C4-2B (cell line): ENCODE data around the gene MYD88.

Experiments used
- H3K27ac ChIP-seq: fragments of 450-650 bp; 2 replicates; pipeline ENCODE4 v1.5.1; 2017
- CTCF ChIP-seq: fragments of 450-650 bp; conservative IDR thresholded peaks from 2 replicates; pipeline ENCODE4 v1.5.1; 2017; ENCODE audit warnings: mild to moderate bottlenecking
- ZFX ChIP-seq: fragments of 450-650 bp; IDR thresholded peaks from 2 replicates; pipeline ENCODE4 v1.6.1; 2017

The MYD88 gene

GRCh38 chr3:38130631-38131065 lies 7.8 kb upstream of the MYD88 start:
- TF ChIP-seq CTCF (no peak), ZFX (no peak)
- no peak overlapping the region for H3K27ac ChIP-seq

GRCh38 chr3:38131621-38132369 lies 6.7 kb upstream of the MYD88 start:
- TF ChIP-seq ZFX (no peak), CTCF (no peak; the same call in 1 of the 2 replicates)
- peak overlapping the region; percentile 96 for H3K27ac ChIP-seq

- no peak for TF ChIP-seq CTCF
- TF ChIP-seq ZFX = no peak
- peak overlapping the region; percentile 96 for H3K27ac ChIP-seq
Measured at GRCh38 chr3:38133209-38133556, 5.3 kb upstream of the MYD88 start.

- no peak for TF ChIP-seq CTCF
- no peak for TF ChIP-seq ZFX
- peak overlapping the region; percentile 96 for H3K27ac ChIP-seq
Measured at GRCh38 chr3:38133557-38134405, 4.7 kb upstream of the MYD88 start.

- peak overlapping the region; percentile 96 for H3K27ac ChIP-seq
Measured at GRCh38 chr3:38134517-38135143, 3.8 kb upstream of the MYD88 start.

GRCh38 chr3:38135621-38136277 lies 2.7 kb upstream of the MYD88 start:
- H3K27ac ChIP-seq = peak overlapping the region; percentile 96

GRCh38 chr3:38136393-38136776 lies 2.1 kb upstream of the MYD88 start:
- TF ChIP-seq ZFX = no peak
- no peak for TF ChIP-seq CTCF

More at GRCh38 chr3:38136393-38136776, 2.1 kb upstream of the MYD88 start:
- H3K27ac ChIP-seq = peak overlapping the region; percentile 96
